NCI-H2196 (cell line): ENCODE results near the gene MFSD11.
A peak's percentile ranks its signal among the peaks of the same experiment; 100 is the strongest.
"Not testable (repeated sequence)": the region's sequence is repeated elsewhere in the genome, so short reads cannot be mapped to it uniquely, and the experiment has no call there.

Experiments
- DNase-seq: peaks from one replicate; lab custom pipeline; 2025; ENCODE audit not compliant: unreplicated experiment; lab: John Stamatoyannopoulos, UW

MFSD11 gene

GRCh38 chr17:76737676-76738467 is at the start of gene MFSD11:
TSS of gene MFSD11 (plus strand) at chr17:76738119. CDS start at chr17:76738353, 234 bp downstream.
- DNase-seq = peak; percentile 97

GRCh38 chr17:76688165-76688622 is 49.7 kb upstream of the MFSD11 start:
- no peak for DNase-seq

GRCh38 chr17:76689859-76690258 is 48.1 kb upstream of the MFSD11 start:
- DNase-seq = no peak

- no peak for DNase-seq
Observed at GRCh38 chr17:76690596-76691280, 47.2 kb upstream of the MFSD11 start.

GRCh38 chr17:76691379-76692191 is 46.3 kb upstream of the MFSD11 start:
- no peak for DNase-seq

GRCh38 chr17:76695059-76695831 is 42.7 kb upstream of the MFSD11 start:
- DNase-seq = no peak

GRCh38 chr17:76696763-76697701 is 40.9 kb upstream of the MFSD11 start:
- DNase-seq = no peak

GRCh38 chr17:76697702-76698465 is 40.0 kb upstream of the MFSD11 start:
- no peak for DNase-seq

- not testable (repeated sequence) for DNase-seq
Observed at GRCh38 chr17:76698466-76698977, 39.4 kb upstream of the MFSD11 start.

GRCh38 chr17:76700270-76700616 is 37.7 kb upstream of the MFSD11 start:
- DNase-seq = no peak

- DNase-seq = no peak
Observed at GRCh38 chr17:76700617-76701470, 37.1 kb upstream of the MFSD11 start.

GRCh38 chr17:76701471-76701967 is 36.4 kb upstream of the MFSD11 start:
- DNase-seq = no peak

- no peak for DNase-seq
Observed at GRCh38 chr17:76702076-76702475, 35.8 kb upstream of the MFSD11 start.

- no peak for DNase-seq
Observed at GRCh38 chr17:76702941-76703637, 34.8 kb upstream of the MFSD11 start.

- DNase-seq = no peak
Observed at GRCh38 chr17:76704805-76705204, 33.1 kb upstream of the MFSD11 start.

- DNase-seq = no peak
Observed at GRCh38 chr17:76706817-76707216, 31.1 kb upstream of the MFSD11 start.
